GM10266 (cell line): ENCODE data around the gene PSMD3.

ENCODE experiments used
- DNase-seq: peaks from one replicate; pipeline ENCODE4 v3.0.0; 2012; ENCODE audit errors: extremely low spot score
- TF ChIP-seq, protein P1 (sequence below): IDR thresholded peaks from 2 replicates; pipeline ENCODE4 v1.5.1; 2012; ENCODE audit warnings: mild to moderate bottlenecking, low read depth; ENCODE audit not compliant: control insufficient read depth, insufficient read depth; ENCODE audit errors: missing control alignments

PSMD3 gene

DNA sequence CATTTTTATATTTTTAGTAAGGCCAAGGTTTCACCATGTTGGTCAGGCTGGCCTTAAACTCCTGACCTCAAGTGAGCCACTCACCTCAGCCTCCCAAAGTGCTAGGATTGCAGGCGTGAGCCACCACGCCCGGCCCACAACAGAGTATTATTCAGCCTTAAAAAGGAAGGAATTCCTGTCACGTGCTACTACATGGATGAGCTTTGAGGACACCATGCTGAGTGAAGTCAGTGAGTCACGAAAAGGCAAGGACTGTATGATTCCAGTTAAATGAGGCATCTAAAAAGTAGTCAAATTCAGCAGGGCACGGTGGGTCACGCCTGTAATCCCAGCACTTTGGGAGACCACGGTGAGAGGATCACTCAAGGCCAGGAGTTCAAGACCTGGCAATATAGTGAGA is 44.3 kb downstream of the PSMD3 start:
- TF ChIP-seq, protein P1, sequence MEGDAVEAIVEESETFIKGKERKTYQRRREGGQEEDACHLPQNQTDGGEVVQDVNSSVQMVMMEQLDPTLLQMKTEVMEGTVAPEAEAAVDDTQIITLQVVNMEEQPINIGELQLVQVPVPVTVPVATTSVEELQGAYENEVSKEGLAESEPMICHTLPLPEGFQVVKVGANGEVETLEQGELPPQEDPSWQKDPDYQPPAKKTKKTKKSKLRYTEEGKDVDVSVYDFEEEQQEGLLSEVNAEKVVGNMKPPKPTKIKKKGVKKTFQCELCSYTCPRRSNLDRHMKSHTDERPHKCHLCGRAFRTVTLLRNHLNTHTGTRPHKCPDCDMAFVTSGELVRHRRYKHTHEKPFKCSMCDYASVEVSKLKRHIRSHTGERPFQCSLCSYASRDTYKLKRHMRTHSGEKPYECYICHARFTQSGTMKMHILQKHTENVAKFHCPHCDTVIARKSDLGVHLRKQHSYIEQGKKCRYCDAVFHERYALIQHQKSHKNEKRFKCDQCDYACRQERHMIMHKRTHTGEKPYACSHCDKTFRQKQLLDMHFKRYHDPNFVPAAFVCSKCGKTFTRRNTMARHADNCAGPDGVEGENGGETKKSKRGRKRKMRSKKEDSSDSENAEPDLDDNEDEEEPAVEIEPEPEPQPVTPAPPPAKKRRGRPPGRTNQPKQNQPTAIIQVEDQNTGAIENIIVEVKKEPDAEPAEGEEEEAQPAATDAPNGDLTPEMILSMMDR = no peak
- DNase-seq = no peak

DNA sequence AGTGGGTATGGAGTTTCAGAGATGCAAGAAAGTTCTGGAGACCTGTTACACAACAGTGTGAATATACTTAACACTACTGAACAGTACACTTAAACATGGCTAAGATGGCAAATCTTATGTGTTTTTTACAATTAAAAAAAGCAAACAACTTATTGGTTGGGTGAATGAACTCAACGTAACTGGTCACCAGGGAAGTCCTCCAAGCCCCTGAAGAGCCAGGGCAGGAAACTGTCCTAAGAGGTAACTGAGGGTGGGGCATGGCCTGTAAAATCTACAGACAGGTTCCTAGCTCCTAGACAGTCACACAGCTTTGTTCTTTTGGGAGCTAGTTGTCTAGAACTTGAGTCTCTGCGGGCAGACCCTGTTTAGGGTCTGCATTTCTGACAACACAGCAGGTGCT is 45.0 kb downstream of the PSMD3 start:
- no peak for DNase-seq
- TF ChIP-seq, protein P1 = no peak

DNA sequence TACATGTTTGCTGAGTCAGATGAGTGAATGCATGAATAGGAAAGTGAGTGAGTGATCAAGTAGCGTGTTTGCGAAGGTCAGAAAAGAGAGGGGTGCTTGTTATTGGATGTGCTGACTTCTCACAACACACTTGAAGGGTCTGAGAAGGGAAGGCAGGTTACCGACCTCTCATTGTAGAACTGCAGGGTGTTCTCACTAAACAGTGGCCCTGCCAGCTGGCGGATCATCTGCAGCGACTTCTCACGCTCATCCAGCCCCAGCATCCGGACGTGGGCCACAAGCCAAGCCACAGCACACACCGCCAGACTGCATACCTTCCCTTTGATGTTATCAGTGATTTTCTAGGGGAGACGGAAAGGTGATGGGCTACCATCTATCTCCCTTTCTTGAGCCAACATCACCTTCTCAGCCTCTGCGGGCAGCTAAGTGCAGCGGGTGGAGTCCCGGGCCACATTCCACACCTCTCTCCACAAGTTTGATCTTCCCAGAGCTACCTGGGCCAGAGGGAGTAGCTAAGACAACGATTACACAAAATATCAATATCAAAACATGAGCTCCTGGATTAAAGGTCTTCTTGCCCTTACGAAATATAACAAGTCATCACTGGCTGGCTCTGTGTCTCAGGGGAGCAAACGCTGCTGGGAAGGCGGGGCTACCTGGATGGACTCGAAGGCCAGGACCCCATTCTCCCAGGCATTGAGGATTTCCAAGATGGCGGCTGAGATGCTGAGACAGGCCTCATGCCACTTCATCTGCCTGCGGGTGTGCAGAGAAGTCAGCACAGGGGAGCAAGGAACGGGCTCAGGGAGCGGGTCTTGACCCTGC is 45.6 kb downstream of the PSMD3 start:
- DNase-seq = no peak
- TF ChIP-seq, protein P1 = no peak

DNA sequence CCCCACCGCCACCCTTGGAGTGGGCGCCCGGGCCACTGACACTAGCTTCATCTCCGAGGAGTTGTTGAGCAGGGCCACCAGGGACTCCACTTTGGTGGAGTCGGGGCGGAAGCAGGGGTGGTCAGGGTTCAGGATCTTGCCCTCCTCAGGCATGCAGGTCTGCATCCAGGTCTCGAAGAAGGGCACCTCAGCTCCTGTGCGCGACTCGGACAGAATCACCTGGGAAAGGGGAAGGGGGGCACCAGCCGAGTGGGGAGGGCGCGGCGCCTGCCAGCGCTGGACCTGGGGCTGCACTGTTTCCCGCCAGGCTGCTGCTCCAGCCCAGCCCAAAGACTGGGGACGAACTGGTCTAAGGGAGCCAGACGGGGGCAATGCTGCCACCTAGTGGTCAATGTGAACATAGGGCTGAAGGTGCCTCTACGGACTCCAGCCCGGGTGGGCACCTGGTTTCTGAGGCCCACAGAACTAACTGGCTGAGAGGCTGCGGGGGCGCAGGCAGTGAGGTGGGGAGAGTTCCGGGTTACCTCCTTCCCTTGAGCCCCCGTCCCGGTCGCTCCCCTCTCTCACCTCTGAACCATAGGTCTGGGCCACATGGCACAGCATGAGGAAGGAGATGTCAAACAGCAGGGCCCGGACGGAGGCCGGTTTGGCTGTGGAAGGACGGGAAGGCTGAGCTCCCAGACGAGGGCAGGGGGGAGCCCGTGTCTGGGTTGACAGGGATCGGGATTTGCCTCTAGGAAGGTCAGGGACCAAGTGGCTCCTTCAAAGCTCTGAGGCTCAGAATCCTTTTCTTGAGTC is 46.4 kb downstream of the PSMD3 start:
- peak; percentile 91 for DNase-seq
- TF ChIP-seq, protein P1 = peak; percentile 87

DNA sequence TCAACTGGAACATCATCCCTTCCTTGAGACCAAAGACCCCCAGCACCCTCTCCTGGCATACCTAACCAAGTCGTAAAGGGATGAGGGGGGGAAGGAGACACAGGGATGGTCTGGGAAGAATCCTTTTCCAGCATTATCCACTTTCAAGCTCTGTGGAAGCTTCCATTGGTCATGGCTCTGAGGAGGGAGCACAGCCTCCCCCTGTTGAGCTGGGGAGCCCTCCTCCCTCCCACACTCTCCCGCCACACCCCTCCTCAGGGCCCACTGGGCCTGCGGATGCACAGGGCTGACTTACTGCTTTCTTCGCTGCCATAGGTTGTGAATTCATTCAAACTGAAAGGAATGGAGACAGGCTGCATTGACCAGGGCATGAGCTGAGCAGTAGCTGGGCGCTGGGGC is 47.0 kb downstream of the PSMD3 start:
- TF ChIP-seq, protein P1 = no peak
- no peak for DNase-seq

DNA sequence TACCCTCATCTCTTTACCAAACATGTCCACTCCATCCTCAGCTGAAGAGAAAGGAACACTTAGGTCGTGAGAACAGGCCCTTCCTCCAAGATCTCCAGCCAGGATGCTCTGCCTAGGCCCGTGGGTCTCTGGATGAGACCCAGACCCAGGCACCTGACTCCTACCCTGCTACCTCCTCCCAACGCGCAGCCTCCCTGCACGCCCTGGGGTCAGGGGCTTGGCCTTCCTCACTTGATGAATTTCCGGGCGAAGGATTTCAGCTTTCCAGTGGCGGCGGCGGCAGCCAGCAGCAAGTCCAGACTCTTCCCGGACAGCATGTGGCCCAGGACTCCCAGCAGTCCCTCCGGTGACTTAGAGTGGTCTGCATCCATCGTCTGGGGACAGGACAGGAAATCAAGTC is 48.0 kb downstream of the PSMD3 start:
- no peak for DNase-seq
- TF ChIP-seq, protein P1 = no peak

DNA sequence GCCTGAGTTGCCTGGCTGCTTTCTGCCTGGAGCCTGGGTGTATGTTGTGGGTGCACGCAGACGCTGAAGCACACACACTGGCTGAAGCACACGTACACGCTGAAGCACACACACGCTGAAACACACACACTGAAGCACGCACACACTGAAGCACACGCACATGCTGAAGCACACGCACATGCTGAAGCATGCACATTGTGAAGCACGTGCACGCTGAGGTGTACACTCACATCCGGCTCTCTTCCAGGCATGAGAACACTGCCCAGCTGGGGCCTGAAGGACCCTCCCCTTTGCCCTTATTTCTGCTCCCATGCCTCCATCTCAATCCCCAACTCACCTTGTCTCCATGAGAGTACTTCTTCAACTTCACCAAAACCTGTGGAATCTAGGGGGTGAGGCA is 51.1 kb downstream of the PSMD3 start:
- DNase-seq = no peak
- TF ChIP-seq, protein P1 = no peak
